ENCODE measurements around the gene MCM5.
"Not testable (repeated sequence)": the region's sequence is repeated elsewhere in the genome, so short reads cannot be mapped to it uniquely, and the experiment has no call there.

The MCM5 gene

DNA sequence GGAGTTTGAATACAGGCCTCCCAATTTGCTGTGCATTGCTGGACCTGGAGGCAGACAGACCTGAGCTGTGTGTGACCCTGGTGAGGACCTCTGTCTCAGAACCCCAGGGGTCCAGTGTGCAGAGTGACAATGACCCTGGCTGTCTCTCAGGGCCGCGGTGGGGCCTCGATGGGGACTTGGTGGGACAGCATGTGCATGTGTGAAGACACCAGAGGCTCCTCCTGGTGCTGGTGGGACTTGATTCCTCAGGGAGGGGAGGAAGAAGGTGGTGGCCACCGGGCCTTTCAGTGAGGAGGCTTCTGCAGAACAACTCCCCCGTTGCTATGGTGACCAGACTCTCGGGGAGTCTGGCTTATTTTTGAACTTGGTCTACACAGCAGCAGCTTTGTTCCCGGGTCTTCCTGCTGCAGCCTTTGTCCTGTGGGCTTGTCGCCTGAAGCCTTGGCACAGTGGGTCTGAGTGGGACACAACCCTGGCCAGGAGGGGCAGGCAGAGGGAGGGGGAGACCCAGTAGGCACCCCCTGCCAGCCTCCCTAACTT, 35.3 kb downstream of the MCM5 start:
- DNase-seq: no peak

GRCh38 chr22:35436421-35436820, 36.5 kb downstream of the MCM5 start:
- no peak for DNase-seq

DNA sequence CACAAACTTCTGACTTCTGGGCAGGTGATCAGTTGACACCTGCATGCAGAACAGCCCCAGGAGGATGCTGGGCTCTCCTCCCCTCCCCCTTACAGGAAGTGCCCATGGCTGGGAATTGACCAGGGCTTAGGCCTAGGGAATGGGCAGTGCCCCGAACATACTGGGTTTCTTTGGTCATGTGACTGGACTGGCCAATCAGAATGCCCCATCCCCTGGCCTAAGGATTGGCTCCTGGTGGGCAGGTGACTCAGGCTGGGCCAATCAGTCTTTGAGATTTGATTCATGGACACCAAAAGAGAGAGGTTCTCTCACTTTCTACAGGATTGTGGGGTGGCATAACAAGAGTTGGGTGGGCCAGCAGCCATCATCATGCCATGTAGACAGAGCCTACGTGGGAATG, 37.1 kb downstream of the MCM5 start:
- DNase-seq: no peak

DNA sequence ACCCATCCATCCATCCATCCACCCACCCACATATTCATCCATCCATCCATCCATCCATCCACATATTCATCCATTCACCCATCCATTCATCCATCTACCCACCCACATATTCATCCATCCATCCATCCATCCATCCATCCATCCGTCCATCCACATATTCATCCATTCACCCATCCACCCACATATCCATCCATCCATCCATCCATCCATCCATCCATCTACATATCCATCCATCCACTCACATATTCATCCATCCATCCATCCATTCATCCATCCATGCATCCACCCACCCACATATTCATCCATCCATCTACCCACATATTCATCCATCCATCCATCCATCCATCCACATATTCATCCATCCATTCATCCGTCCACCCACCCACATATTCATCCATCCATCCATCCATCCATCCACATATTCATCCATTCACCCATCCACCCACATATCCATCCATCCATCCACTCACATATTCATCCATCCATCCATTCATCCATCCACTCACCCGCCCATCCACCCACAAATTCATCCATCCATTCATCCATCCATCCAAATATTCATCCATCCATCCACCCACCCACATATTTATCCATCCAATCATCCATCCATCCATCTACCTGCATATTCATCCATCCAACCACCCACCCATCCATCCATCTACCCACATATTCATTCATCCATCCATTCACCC, 38.9 kb downstream of the MCM5 start:
- not testable (repeated sequence) for DNase-seq

GRCh38 chr22:35439365-35439717, 39.4 kb downstream of the MCM5 start:
- DNase-seq: no peak

DNA sequence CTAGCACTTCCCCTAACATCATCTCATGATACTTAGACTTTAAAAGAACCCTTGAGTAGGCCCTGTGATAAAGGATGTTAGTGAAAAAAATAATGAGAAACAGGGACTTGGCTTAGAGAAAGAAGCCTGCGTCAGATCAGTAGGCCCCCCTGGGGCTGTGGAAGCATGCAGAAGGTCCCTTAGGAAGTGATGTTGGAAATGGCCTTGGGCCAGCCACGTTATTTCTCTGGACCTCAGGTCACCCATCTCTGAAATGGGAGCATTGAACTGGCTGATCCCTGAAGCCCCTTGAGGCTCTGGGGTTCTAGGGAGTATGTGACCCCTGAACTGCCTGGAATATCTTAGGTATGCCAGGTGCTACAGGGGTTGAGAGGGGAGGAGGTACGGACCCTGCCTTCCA, 40.2 kb downstream of the MCM5 start:
- DNase-seq: no peak

DNA sequence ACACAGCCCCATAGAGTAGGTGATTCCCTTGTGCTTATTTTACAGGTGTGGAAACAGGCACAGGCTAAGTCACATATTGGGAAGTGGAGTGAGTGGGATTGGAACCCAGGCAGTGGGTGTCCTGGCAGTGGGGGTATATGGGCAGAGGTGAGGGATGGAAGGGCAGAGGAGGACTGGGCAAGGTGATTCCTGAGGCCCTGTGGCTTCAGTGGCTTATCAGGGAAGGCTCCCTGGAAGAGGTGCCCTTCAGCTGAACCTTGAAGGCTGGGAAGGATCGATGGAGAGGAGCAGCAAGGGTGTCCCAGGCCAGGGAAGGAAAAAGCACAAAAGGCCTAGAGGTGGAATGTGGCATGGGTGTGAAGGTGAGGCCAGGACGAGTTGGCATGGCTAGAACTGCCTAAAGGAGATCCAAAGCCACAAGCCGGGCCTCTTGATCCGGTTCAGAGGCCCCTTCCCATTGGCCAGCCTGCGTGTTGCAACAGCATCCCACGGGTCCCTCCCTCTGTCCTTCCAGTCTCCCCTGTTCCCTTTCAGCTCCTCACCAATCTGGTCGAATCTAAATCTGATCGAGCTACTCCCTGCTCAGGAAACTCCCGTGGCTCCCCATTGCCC, 41.7 kb downstream of the MCM5 start:
- no peak for DNase-seq

- DNase-seq: no peak
Observed at GRCh38 chr22:35442471-35442870, 42.5 kb downstream of the MCM5 start.

DNA sequence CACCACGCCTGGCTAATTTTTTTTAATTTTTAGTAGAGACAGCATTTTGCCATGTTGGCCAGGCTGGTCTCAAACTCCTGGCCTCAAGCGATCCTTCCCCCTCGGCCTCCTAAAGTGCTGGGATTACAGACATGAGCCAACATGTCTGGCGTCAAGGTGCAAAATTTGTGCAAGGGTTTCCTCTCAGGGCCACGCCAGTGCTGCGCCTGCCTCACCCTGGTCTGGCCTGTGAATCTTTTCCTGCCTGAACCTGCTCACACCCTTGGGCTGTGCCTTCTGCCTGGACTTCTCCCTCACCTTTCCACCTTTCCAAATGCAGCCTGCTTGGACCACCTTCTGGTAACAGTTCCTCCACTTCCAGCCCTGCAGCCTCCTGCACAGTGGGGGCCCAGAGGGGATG, 43.4 kb downstream of the MCM5 start:
- DNase-seq: no peak

GRCh38 chr22:35443790-35444684, 44.1 kb downstream of the MCM5 start:
- DNase-seq: no peak

- DNase-seq: no peak
Observed at GRCh38 chr22:35444685-35445399, 44.9 kb downstream of the MCM5 start.

DNA sequence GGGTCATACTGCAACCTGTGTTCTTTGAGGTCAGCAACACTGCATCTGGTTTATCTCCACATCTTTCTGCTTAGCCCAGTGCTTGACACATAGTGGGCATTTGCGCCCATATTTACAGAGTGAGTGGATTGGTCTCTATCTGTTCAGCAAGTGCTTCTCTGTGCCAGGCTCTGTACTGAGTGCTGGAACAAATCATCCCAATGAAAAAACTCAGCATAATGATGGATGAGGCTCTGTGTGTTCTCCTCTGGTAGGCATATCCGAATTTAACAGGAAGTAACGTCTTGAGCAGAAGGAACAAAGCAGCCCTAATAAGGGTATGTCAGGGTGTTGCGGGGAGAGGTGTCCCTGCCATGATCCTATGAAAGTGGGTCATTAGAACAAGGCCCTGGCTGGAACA, 46.0 kb downstream of the MCM5 start:
- DNase-seq: no peak

GRCh38 chr22:35446365-35446764, 46.4 kb downstream of the MCM5 start:
- no peak for DNase-seq

DNA sequence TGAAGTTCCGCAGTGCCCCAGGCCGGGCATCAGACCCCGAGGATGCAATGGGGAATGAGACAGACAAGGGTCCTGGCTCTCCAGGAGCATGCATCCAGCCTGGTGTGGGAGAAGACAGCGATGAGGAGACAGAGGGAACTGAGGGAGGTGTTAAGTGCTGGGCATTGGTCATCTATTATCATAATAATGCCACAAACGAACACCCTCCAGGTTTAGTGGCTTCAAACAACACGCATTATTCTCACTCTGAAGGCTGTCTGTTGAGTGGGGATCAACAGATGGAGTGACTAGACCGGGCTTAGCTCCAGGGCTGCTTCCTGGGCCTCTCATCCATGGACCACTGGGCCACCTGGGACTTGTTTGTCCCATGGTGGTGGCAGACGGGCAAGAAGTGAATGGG, 48.6 kb downstream of the MCM5 start:
- no peak for DNase-seq

- DNase-seq: no peak
Observed at GRCh38 chr22:35449829-35450689, 50.1 kb downstream of the MCM5 start.

DNA sequence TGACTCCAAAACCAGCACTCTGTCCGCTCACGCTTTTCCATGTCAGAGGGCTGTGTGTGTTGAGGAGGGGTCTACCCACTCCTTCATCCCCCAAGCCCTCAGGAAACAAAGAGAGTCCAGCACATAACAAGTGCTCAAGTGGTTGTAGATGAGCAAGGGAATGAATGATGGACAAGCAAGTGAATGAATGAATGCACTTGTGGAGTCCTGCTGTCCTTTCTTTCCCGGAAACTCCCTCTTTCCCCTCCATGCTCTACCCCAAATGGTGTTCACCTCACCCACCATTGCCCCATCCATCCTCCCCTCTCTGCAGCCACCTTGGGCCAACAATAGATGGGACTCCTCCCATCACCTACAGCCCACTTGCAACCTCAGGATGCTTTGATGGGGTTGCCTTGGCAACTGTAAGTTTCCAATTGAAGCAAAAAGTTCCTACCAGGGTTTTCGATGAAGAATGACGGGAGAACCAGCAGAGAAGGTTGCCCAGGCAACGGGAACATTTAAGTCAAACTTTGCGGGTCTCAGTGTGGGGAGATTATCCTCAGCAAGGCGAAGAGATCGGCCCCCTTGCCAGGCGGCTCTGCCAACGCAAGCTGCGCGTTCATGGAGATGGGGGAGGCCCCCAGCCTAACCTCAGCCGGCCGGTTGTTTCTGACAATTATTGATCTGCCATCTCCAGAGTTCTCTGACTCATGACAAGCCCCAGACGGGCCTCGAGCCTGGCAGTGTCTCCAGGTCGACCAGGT, 51.1 kb downstream of the MCM5 start:
- DNase-seq: no peak

- no peak for DNase-seq
Observed at GRCh38 chr22:35451592-35451991, 51.7 kb downstream of the MCM5 start.

GRCh38 chr22:35452351-35452781, 52.4 kb downstream of the MCM5 start:
- DNase-seq: no peak

- no peak for DNase-seq
Observed at GRCh38 chr22:35452810-35453743, 53.1 kb downstream of the MCM5 start.

GRCh38 chr22:35454416-35455054, 54.6 kb downstream of the MCM5 start:
- no peak for DNase-seq
